HCT116 (cell line): ENCODE results near the gene TRIP10. TPM values are rescaled to one million over a fixed set of nuclear protein-coding genes. Genes with fewer than 3 reads are reported as not detected.
"Not testable (repeated sequence)": the region's sequence is repeated elsewhere in the genome, so short reads cannot be mapped to it uniquely, and the experiment has no call there.

Source experiments
- ATAC-seq: fragments of 200-7000 bp; cut with Tn5 transposase; 2 replicates; pipeline ENCODE4 v1.9.1; 2020; ENCODE audit warnings: mild to moderate bottlenecking, moderate library complexity
- BruUV-seq: library from RNA; stranded (reverse); fragments of 400-500 nt; replicated peaks from 2 replicates; lab custom pipeline; 2021; lab: Mats Ljungman, UMichigan
- CTCF ChIA-PET: fragments of 300-600 bp; sonication (Branson Sonifier 250); formaldehyde crosslinking; loops from one replicate; lab custom pipeline; 2021; ENCODE audit warnings: antibody characterized with exemption; lab: Charles Lee
- POLR2A ChIA-PET: fragments of 300-600, 350-600 bp; sonication (Branson Sonifier 250); formaldehyde crosslinking; loops from one replicate; lab custom pipeline; 2021; ENCODE audit warnings: antibody characterized with exemption; lab: Charles Lee
- RAD21 ChIA-PET, 2 experiments: fragments of 300-600 bp; sonication (Branson Sonifier 250); formaldehyde crosslinking; loops; one replicate each; lab custom pipeline; 2023; ENCODE audit warnings: low total read pairs in 2 of 2; ENCODE audit not compliant: uncharacterized antibody in 2 of 2, unreplicated experiment in 2 of 2, low non-redundant PET in 1 of 2; lab: Charles Lee
- DNase-seq: peaks from one replicate; pipeline ENCODE4 v3.0.0-alpha.2; 2010; ENCODE audit warnings: low read depth, low spot score
- H2AFZ ChIP-seq: fragments of 200-600 bp; shearing (Covaris generic), sonication (generic); 2 replicates; pipeline ENCODE4 v1.6.1; 2017; ENCODE audit warnings: low read depth, mixed run types, mixed read lengths, antibody characterized with exemption, low read length; ENCODE audit not compliant: poor library complexity, severe bottlenecking
- H3K27ac ChIP-seq: 2 replicates; pipeline ENCODE4 v1.5.1; 2012; ENCODE audit warnings: low read depth, low read length
- H3K27me3 ChIP-seq: fragments of 200-600 bp; sonication (generic); 2 replicates; pipeline ENCODE4 v1.6.1; 2016; ENCODE audit warnings: mixed run types, low read length, mixed read lengths; ENCODE audit not compliant: insufficient read depth
- H3K36me3 ChIP-seq, 2 experiments: fragments of 200-500 bp in 1 of 2; fragments of 200-600 bp in 1 of 2; sonication (Bioruptor generic) in 1 of 2; sonication (generic) in 1 of 2; 2 replicates each; pipeline versions ENCODE4 v1.5.1 to v1.6.1; 2014 to 2016; ENCODE audit warnings: low read length in 2 of 2, inconsistent platforms in 1 of 2, mixed read lengths in 1 of 2, mixed run types in 1 of 2; ENCODE audit not compliant: insufficient read depth in 2 of 2, control insufficient read depth in 1 of 2
- H3K4me1 ChIP-seq, 2 experiments: fragments of 200-600 bp in 1 of 2; sonication (generic) in 1 of 2; 2 replicates each; pipeline versions ENCODE4 v1.5.1 to v1.6.1; 2012 to 2017; ENCODE audit warnings: low read length in 2 of 2, inconsistent platforms in 1 of 2, mild to moderate bottlenecking in 1 of 2, mixed read lengths in 1 of 2, mixed run types in 1 of 2, moderate library complexity in 1 of 2; ENCODE audit not compliant: insufficient read depth in 2 of 2, control insufficient read depth in 1 of 2
- H3K4me2 ChIP-seq: fragments of 200-600 bp; sonication (generic); 2 replicates; pipeline ENCODE4 v1.6.1; 2017; ENCODE audit warnings: mixed run types, low read length, mixed read lengths
- H3K4me3 ChIP-seq, 2 experiments: fragments of 200-600 bp in 1 of 2; sonication (generic) in 1 of 2; replicated peaks in 1 of 2; 2 replicates each; pipeline ENCODE4 v1.5.1; 2011 to 2016; ENCODE audit warnings: low read length in 2 of 2, control low read depth in 1 of 2, low read depth in 1 of 2, mild to moderate bottlenecking in 1 of 2, mixed read lengths in 1 of 2, mixed run types in 1 of 2
- H3K79me2 ChIP-seq: fragments of 200-600 bp; sonication (generic); 2 replicates; pipeline ENCODE4 v1.6.1; 2017; ENCODE audit warnings: mild to moderate bottlenecking, mixed run types, low read length, moderate library complexity, mixed read lengths; ENCODE audit not compliant: insufficient read depth
- H3K9ac ChIP-seq: fragments of 200-600 bp; sonication (generic); 2 replicates; pipeline ENCODE4 v1.6.1; 2016; ENCODE audit warnings: low read length, mixed read lengths
- H3K9me2 ChIP-seq: fragments of 200-600 bp; sonication (generic), shearing (Covaris generic); 2 replicates; pipeline ENCODE4 v1.6.1; 2017; ENCODE audit warnings: mixed run types, mild to moderate bottlenecking, moderate library complexity; ENCODE audit not compliant: insufficient read depth
- H3K9me3 ChIP-seq, 2 experiments: fragments of 200-500 bp in 1 of 2; fragments of 200-600 bp in 1 of 2; sonication (Bioruptor generic) in 1 of 2; sonication (generic) in 1 of 2; 2 replicates each; pipeline ENCODE4 v1.6.1; 2014 to 2017; ENCODE audit warnings: low read length in 2 of 2, mixed read lengths in 2 of 2, inconsistent platforms in 1 of 2, low read depth in 1 of 2, mild to moderate bottlenecking in 1 of 2, mixed run types in 1 of 2, moderate library complexity in 1 of 2; ENCODE audit not compliant: control insufficient read depth in 1 of 2, insufficient read depth in 1 of 2
- H4K20me1 ChIP-seq: fragments of 200-600 bp; sonication (generic), shearing (Covaris generic); 2 replicates; pipeline ENCODE4 v1.6.1; 2017; ENCODE audit warnings: mixed run types, mild to moderate bottlenecking, moderate library complexity; ENCODE audit not compliant: insufficient read depth
- EGR1 ChIP-seq: IDR thresholded peaks from 2 replicates; pipeline ENCODE4 v1.6.1; 2012; ENCODE audit warnings: low read depth
- ELF1 ChIP-seq: IDR thresholded peaks from 2 replicates; pipeline ENCODE4 v1.6.1; 2012; ENCODE audit warnings: low read depth, borderline replicate concordance
- FOSL1 ChIP-seq: IDR thresholded peaks from 2 replicates; pipeline ENCODE4 v1.6.1; 2012; ENCODE audit warnings: low read depth
- MAX ChIP-seq: IDR thresholded peaks from 2 replicates; pipeline ENCODE4 v1.6.1; 2012
- POLR2A ChIP-seq: IDR thresholded peaks from 2 replicates; pipeline ENCODE4 v1.7.0; 2011; ENCODE audit warnings: borderline replicate concordance; ENCODE audit not compliant: insufficient read depth, insufficient read length; ENCODE audit errors: extremely low read depth
- RAD21 ChIP-seq: IDR thresholded peaks from 2 replicates; pipeline ENCODE4 v1.6.1; 2012; ENCODE audit warnings: low read depth, mild to moderate bottlenecking
- SIN3A ChIP-seq: IDR thresholded peaks from 2 replicates; pipeline ENCODE4 v1.6.1; 2012; ENCODE audit warnings: low read depth
- TCF7L2 ChIP-seq: IDR thresholded peaks from 2 replicates; pipeline ENCODE4 v1.7.0; 2011; ENCODE audit warnings: borderline replicate concordance, inconsistent platforms; ENCODE audit not compliant: insufficient read depth, insufficient read length; ENCODE audit errors: extremely low read depth
- YY1 ChIP-seq: IDR thresholded peaks from 2 replicates; pipeline ENCODE4 v1.6.1; 2011; ENCODE audit warnings: low read length, low read depth, moderate library complexity, mild to moderate bottlenecking; ENCODE audit not compliant: insufficient replicate concordance; ENCODE audit errors: extremely low read depth
- ZFX ChIP-seq: fragments of 450-650 bp; IDR thresholded peaks from 2 replicates; pipeline ENCODE4 v1.6.1; 2017
- ZNF274 ChIP-seq: fragments of 200-500 bp; sonication (Bioruptor generic); IDR thresholded peaks from 2 replicates; pipeline ENCODE4 v1.6.1; 2014; ENCODE audit warnings: mild to moderate bottlenecking, low read depth, low read length, inconsistent platforms
- intact Hi-C: fragments of 100-400 bp; cut with micrococcal nuclease; formaldehyde crosslinking; loops from 2 replicates; pipeline ENCODE4 v1.10.0; 2022
- total RNA-seq: library from RNA; stranded (reverse); gene quantifications from one replicate; pipeline ENCODE4 v1.2.1, GENCODE V29; 2021; ENCODE audit not compliant: unreplicated experiment
- TF ChIP-seq, protein P1 (sequence below): IDR thresholded peaks from 2 replicates; pipeline ENCODE4 v1.6.1; 2012; ENCODE audit warnings: low read depth

The TRIP10 gene
- total RNA-seq, 1 experiment from 2014 or later, result 111 TPM

GRCh38 chr19:6708346-6708745, 31.1 kb upstream of the TRIP10 start:
- H3K27me3 ChIP-seq, result no peaks in the 10 kb centered on the region; the same call in 1 of the 2 replicates
- no peaks in the 10 kb centered on the region for H3K9me3 ChIP-seq
- no peak for ATAC-seq
- no TSS peak for BruUV-seq
- no peaks in the 10 kb centered on the region for H4K20me1 ChIP-seq
- no peak overlapping the region for H2AFZ ChIP-seq
- no peak for DNase-seq
- no peak overlapping the region for H3K27ac ChIP-seq
- H3K4me2 ChIP-seq, result no peak overlapping the region
- CTCF ChIA-PET, result no interaction called here
- H3K4me1 ChIP-seq, result no peaks in the 10 kb centered on the region
- RAD21 ChIA-PET, result no interaction called here
- no peaks in the 10 kb centered on the region for H3K79me2 ChIP-seq
- H3K4me3 ChIP-seq, result no peak overlapping the region
- TF ChIP-seq FOSL1, result no peak
- intact Hi-C loops, result no loop called here
- H3K9me2 ChIP-seq, result no peaks in the 10 kb centered on the region
- H3K36me3 ChIP-seq, result no peaks in the 10 kb centered on the region
- POLR2A ChIA-PET, result no interaction called here
- H3K9ac ChIP-seq, result no peak overlapping the region

DNA sequence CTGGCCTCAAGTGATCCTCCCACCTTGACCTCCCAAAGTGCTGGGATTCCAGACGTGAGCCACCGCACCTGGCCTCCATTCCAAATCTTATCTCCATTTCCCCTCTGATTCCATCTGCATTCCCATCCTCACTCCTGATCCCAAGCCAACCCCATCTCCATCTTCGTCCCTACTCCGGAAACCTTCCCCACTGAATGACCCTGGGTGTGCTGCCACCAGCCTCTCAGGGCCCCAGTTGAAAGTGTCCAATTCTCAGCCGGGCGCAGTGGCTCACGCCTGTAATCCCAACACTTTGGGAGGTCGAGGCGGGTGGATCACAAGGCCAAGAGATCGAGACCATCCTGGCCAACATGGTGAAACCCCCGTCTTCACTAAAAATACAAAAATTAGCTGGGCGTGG, 30.6 kb upstream of the TRIP10 start:
- DNase-seq, H3K27me3 ChIP-seq, H3K9me2 ChIP-seq, H2AFZ ChIP-seq, ATAC-seq, BruUV-seq, H3K4me1 ChIP-seq, intact Hi-C loops, CTCF ChIA-PET, H3K79me2 ChIP-seq, POLR2A ChIA-PET, H3K4me3 ChIP-seq, H3K9me3 ChIP-seq, RAD21 ChIA-PET, H4K20me1 ChIP-seq, H3K9ac ChIP-seq, H3K36me3 ChIP-seq, H3K27ac ChIP-seq, H3K4me2 ChIP-seq: not testable (repeated sequence)

- intact Hi-C loops, result no loop called here
- no peaks in the 10 kb centered on the region for H3K9me2 ChIP-seq
- no peaks in the 10 kb centered on the region; the same call in 1 of the 2 replicates for H3K27me3 ChIP-seq
- H3K36me3 ChIP-seq, result no peaks in the 10 kb centered on the region
- ChIA-PET RAD21 (no interaction called here), POLR2A (no interaction called here), CTCF (no interaction called here)
- no peaks in the 10 kb centered on the region for H4K20me1 ChIP-seq
- no peak for DNase-seq
- H3K9me3 ChIP-seq, result no peaks in the 10 kb centered on the region
- no peaks in the 10 kb centered on the region for H3K79me2 ChIP-seq
- no peaks in the 10 kb centered on the region for H3K4me1 ChIP-seq
- no TSS peak for BruUV-seq
- H2AFZ ChIP-seq, result no peak overlapping the region
- no peak overlapping the region for H3K4me2 ChIP-seq
- H3K27ac ChIP-seq, result no peak overlapping the region
- ATAC-seq, result no peak
- H3K4me3 ChIP-seq, result no peak overlapping the region
- no peak overlapping the region for H3K9ac ChIP-seq
- TF ChIP-seq SIN3A (no peak), EGR1 (no peak), POLR2A (no peak), RAD21 (no peak), ZNF274 (no peak), ELF1 (no peak), TCF7L2 (no peak), YY1 (no peak), MAX (no peak), ZFX (no peak)
- TF ChIP-seq, protein P1, sequence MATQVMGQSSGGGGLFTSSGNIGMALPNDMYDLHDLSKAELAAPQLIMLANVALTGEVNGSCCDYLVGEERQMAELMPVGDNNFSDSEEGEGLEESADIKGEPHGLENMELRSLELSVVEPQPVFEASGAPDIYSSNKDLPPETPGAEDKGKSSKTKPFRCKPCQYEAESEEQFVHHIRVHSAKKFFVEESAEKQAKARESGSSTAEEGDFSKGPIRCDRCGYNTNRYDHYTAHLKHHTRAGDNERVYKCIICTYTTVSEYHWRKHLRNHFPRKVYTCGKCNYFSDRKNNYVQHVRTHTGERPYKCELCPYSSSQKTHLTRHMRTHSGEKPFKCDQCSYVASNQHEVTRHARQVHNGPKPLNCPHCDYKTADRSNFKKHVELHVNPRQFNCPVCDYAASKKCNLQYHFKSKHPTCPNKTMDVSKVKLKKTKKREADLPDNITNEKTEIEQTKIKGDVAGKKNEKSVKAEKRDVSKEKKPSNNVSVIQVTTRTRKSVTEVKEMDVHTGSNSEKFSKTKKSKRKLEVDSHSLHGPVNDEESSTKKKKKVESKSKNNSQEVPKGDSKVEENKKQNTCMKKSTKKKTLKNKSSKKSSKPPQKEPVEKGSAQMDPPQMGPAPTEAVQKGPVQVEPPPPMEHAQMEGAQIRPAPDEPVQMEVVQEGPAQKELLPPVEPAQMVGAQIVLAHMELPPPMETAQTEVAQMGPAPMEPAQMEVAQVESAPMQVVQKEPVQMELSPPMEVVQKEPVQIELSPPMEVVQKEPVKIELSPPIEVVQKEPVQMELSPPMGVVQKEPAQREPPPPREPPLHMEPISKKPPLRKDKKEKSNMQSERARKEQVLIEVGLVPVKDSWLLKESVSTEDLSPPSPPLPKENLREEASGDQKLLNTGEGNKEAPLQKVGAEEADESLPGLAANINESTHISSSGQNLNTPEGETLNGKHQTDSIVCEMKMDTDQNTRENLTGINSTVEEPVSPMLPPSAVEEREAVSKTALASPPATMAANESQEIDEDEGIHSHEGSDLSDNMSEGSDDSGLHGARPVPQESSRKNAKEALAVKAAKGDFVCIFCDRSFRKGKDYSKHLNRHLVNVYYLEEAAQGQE, result no peak
Measured at GRCh38 chr19:6709549-6709948, 29.9 kb upstream of the TRIP10 start.
